COLO829 (cell line): ENCODE results near the gene EFNA2.

ENCODE experiments used
- DNase-seq: peaks from one replicate; pipeline ENCODE4 v3.0.0; 2012; ENCODE audit warnings: low spot score

EFNA2 gene

GRCh38 chr19:1272423-1273262 lies 13.0 kb upstream of the EFNA2 start:
- no peak for DNase-seq

DNA sequence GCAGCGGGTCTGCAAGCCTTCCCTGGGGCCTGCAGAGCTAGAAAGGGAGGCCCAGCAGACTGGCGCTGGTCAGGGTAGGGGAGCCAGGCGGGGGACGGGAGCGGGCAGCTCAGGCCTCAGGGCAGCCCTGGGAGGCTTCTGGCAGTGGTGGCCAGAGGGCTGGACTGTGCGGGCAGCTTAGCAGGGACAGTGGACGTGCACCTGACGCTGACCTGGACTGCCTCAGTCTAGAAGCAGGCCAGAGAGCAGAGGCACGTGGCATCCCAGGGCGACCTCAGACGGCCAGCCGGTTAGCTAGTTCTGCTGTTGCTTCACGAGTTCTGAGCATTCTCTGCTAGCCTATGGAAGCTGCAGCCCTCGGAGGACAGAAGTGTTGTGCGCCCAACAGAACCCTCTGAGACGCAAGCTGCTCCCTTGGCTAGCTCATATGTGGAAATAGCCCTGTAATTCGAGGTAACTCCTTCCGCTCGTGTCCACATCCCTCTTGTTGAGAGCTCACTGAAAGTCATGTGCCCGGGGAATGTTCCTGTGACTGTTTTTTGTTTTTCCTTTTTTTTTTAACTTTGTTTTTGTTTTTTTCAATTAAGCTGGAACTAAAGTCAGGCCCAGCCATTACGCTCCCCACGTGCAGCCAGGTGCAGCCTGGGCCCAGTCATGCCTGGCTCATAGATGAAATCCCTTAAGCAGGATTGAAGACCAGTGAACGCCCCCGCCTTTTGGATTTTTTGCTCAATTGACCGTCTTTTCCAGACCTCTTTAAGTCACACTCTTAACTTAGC lies 12.2 kb upstream of the EFNA2 start:
- DNase-seq: no peak

DNA sequence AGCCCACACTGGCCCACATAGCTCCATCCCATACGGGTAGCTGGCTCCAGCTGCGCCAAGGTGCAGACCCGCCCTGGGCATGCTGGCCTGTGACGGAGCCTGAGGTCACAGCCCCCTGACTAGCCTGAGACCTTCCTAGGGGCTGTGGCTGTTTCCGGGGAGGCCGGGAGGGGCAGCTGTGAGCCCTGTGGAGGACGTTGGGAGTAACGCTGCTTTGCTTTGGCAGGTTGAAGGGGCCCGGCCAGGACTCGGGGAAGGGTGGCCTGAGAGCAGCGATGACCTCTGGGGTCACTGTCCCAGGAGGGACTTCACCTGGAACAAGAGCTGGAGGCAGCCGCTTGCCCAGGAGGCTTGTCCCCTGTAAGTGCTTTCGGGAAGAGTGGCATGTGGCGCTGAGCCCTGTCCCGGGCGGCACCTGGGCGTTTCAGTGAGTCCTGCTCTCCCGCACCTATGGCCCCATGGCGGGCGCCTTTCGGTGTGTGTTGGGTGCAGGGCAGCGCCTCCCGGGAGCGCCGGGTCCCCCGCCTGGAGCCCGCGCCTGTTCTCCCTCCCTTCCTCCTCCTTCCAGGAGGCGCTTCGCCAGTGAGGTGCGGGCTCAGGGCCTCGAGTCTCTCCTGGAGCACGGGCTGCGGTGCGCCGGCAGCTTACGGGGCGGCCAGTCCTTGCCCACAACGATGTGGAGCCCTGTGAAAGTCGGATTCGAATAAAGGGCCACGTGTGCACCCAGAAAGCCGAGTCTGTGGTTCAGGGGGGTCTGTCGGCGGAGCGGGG lies 11.4 kb upstream of the EFNA2 start:
- DNase-seq: no peak

DNA sequence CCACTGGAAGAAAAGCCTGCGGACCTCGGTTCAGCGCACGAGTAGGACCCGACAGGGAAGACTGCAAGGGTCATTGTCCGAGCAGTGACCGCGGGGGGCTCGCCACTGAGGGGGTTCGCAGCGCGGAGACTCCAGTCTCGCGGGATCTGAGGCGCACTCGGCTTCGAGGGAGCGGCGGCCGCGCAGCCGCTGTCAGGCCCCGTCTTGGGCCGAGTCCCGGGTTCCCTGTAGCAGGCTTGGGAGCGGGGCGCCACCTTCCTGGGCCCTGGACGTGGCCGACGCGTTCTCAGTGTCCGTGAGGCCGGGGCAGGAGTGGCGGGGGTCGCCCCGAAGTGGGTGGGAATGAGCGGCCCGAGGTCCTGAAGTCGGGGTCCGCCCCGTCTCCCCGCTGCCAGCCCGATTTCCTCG lies 10.8 kb upstream of the EFNA2 start:
- DNase-seq: no peak

GRCh38 chr19:1275260-1275975 lies 10.3 kb upstream of the EFNA2 start, which contains the start of gene FAM174C:
Gene FAM174C, plus strand, starts transcription at chr19:1275530. Its CDS starts 20 bp downstream, at chr19:1275550.
- peak; percentile 95 for DNase-seq

DNA sequence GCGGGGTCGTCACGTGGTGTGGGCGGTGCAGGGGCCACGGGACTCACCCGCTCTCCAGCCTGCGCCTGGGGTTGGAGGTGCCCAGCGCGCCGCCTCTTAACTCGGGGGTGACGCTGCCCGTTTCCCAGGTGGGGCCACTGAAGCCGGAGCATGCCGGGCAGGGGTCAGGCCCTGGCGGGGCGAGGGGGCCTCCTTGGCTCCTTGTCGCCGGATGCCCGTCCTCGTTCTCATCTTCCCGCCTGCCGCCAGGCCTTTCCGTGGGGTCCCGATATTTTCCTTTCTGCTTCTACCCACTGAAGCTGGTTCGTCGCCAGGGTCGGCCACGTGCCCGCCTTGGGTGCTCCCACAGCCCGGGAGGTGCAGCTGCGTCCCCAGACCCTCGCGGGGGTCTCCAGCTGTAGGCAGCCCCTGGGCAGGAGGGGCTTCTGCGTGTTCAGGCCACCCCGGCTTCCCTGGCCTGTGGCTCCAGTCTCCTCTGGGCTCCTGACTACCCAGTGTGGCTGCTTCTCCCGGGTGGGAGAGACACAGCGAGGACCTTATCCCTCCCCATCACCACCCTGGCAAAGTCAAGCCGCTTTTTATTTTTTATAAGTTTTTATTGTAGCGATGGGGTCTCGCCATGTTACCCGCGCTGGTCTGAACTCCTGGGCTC lies 9.6 kb upstream of the EFNA2 start:
- no peak for DNase-seq

- DNase-seq: no peak
These were observed 9.0 kb upstream of the EFNA2 start for GRCh38 chr19:1276628-1277022.

- no peak for DNase-seq
These were observed 8.6 kb upstream of the EFNA2 start for GRCh38 chr19:1277061-1277460.

- no peak for DNase-seq
These were observed 7.6 kb upstream of the EFNA2 start for GRCh38 chr19:1278074-1278473.

GRCh38 chr19:1278713-1279660 lies 6.7 kb upstream of the EFNA2 start:
- no peak for DNase-seq

DNA sequence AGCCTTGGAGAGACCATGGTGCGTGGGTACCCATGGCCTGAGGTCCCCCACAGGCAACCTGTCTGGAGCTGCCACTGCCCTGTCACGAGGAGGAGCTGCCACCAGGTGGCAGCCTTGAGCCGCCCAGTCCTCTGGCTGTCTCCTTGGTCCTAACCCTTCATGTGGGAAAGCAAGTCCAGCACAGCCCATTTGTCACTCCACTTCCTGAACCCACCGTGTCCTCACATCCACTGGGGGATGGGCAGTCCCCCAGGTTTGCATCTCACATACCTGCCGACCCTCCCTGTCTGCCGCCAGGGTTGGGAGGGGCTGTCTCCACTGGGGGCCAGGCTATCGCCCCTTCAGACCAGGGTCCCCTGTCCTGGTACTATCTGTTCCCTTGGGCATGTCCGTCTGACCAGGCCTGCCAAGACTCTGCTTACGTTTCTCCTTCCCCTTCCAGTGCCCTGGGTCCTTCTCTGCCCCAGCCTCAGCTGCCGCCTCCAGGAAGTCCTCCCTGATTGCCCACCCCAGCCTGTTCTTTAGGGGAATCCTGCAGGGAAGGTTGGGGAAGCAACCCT lies 5.8 kb upstream of the EFNA2 start:
- DNase-seq: peak; percentile 78

DNA sequence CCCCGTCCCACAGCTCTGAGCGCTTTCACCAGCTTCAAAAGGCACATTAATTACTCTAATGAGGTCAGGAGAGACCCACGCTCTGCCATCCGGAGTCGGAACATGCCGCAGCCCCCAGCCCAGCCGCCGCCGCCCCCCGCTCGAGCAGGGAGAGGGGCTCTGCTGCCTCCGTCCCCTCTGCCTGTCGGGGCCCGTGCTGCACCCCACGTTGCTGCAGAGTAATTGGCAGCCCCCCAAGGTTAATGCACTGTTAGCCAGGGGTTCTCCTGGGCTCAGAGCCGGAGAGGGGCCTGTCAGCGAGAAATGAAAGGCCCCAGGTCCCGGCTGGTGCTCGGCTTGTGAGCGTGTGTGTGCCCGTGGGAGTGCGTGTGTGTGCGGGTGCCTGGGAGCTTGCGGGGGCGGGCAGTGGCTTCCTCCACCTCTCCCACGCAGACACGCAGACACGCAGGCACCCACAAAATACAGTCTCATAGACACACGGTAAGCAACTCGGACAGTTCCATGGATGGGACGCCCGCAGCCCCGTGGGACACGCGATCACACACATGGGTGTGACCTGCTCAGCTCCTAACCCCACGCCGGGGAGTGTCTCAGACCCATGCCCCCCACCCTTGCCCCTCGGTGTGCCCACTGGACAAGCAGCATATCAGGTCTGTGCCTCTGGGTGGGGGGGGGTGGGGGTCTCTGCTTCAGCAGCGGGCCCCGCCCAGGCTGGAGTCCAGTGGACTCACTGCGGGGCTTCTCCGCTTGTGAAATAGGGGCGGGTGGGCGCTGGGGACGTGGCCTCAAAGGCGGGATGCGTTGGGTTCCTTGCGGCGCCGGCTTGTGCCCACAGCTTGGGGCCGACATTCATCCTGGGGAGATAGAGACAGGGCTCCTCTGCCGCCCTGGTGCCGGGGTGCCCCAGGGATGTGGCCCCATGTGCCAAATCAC lies 4.8 kb upstream of the EFNA2 start:
- DNase-seq: no peak

GRCh38 chr19:1281569-1282287 lies 3.9 kb upstream of the EFNA2 start:
- DNase-seq: no peak

DNA sequence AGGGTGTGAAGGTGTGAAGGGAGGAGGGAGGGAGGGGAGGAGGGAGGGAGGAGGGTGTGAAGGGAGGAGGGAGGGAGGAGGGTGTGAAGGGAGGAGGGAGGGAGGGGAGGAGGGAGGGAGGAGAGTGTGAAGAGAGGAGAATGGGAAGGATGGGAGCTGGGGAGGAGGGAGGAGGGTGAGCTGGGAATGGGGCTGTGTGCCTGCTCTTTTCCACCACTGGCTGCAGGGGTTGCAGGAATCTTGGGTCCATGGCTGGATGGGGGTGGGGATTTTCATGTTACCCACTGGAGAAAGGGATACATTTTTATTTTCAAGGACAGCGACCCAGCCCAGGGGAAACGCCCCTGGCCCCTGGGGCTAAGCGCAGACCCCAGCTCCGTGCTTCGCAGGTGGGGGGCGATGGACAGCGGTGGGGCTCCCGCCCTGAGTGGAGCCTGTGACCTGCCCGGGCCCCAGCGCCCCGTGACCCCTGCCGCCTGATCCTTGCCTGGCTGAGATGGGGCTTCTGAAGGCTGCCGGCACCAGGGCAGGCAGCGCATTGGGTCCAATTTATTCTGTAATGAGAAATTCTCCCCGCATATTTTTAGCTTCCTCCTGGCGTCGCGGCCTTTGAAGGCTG lies 3.0 kb upstream of the EFNA2 start:
- DNase-seq: no peak

DNA sequence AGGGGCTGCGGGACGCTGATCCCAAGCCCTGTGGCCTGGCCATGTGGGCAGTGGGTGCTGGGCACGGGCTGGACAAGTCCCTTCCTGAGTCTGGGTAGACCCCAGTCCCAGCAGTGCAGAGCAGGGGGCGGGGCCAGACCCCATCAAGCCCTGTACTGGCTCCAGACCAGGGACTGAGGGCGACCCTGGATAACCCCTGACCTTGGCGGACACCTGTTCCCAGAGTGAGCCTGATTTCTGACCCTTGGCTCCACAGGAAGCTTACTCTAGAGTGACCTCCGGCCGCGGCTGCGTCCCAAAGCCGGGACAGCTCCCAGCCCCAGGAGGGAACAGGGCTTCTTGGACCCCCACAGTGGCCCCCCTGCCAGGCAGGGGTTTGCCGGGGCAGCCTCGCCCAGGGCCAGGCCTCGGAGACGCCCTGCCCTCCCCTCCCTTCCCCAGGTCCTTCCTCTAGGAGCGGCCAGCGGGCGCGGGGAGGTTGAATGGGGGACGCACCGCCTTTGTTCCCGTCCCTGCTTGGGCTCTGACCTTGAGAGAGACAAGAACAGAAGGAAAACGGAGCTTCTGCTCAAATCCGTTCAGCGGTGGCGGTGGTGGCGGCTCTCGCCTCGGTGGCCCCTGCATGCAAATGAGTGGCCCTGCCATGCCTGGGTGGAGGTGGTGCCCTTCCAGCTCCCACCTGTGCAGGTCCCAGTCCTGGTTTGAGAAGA lies 2.3 kb upstream of the EFNA2 start:
- no peak for DNase-seq

GRCh38 chr19:1283917-1284292 lies 1.8 kb upstream of the EFNA2 start:
- DNase-seq: no peak
